GM18861 (cell line): ENCODE results near the gene ZNF608.

Experiments
- ATAC-seq: cut with Tn5 transposase; IDR thresholded peaks from one replicate; pipeline ENCODE4 v1.9.1; 2021; ENCODE audit not compliant: unreplicated experiment

The ZNF608 gene

GRCh38 chr5:124755565-124755964 lies 9.1 kb upstream of the ZNF608 start:
- no peak for ATAC-seq

GRCh38 chr5:124755041-124755440 lies 8.6 kb upstream of the ZNF608 start:
- ATAC-seq, result no peak

GRCh38 chr5:124754206-124754927 lies 7.9 kb upstream of the ZNF608 start:
- no peak for ATAC-seq

- ATAC-seq, result no peak
These were observed 6.6 kb upstream of the ZNF608 start for GRCh38 chr5:124752854-124753720.

GRCh38 chr5:124751031-124751430 lies 4.6 kb upstream of the ZNF608 start:
- no peak for ATAC-seq

GRCh38 chr5:124748687-124749594 lies 2.5 kb upstream of the ZNF608 start:
- ATAC-seq, result peak; percentile 87

GRCh38 chr5:124747791-124748686 lies 1.6 kb upstream of the ZNF608 start:
- ATAC-seq, result peak; percentile 47

GRCh38 chr5:124746916-124747790 lies 714 bp upstream of the ZNF608 start:
- ATAC-seq, result no peak

- ATAC-seq, result no peak
These were observed 1.2 kb downstream of the ZNF608 start for GRCh38 chr5:124745007-124745927.

GRCh38 chr5:124744170-124744971 lies 2.1 kb downstream of the ZNF608 start:
- ATAC-seq, result no peak

GRCh38 chr5:124743602-124744169 lies 2.8 kb downstream of the ZNF608 start:
- no peak for ATAC-seq

- ATAC-seq, result no peak
These were observed 3.3 kb downstream of the ZNF608 start for GRCh38 chr5:124742983-124743601.

- no peak for ATAC-seq
These were observed 3.9 kb downstream of the ZNF608 start for GRCh38 chr5:124742521-124742920.

GRCh38 chr5:124741711-124742496 lies 4.5 kb downstream of the ZNF608 start:
- ATAC-seq, result no peak

GRCh38 chr5:124740991-124741583 lies 5.4 kb downstream of the ZNF608 start:
- ATAC-seq, result no peak
